ENCODE data around the gene SLC52A1. TPM values are rescaled to one million over a fixed set of nuclear protein-coding genes. Genes with fewer than 3 reads are reported as not detected.

Gene SLC52A1
- total RNA-seq, 1 donor from 2014 or later, result 0.26 TPM

DNA sequence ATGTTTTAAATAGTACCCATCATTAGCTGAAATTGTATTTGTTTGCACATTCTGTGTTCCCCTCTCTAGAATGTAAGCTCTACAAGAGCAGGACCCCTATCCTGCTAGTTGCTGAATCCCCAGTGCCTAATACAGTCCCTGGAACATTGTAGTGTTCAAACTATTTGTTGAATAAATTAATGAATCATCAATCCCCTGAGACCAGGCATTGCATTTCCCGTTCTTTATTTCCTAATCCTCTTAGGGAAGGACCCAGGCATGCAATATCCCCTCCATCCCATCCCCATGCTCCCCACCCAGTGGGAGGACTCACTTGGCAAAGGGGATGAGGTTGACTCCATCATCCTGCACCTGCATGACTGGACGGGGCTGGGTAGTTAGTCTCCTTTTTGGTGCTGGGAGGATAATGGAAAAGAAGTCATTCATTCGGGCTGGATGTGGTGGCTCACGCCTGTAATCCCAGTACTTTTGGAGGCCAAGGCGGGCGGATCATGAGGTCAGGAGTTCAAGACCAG is 41.1 kb downstream of the SLC52A1 start:
- DNase-seq (ENCODE audit: low read depth in 2 of 2), result no peak

DNA sequence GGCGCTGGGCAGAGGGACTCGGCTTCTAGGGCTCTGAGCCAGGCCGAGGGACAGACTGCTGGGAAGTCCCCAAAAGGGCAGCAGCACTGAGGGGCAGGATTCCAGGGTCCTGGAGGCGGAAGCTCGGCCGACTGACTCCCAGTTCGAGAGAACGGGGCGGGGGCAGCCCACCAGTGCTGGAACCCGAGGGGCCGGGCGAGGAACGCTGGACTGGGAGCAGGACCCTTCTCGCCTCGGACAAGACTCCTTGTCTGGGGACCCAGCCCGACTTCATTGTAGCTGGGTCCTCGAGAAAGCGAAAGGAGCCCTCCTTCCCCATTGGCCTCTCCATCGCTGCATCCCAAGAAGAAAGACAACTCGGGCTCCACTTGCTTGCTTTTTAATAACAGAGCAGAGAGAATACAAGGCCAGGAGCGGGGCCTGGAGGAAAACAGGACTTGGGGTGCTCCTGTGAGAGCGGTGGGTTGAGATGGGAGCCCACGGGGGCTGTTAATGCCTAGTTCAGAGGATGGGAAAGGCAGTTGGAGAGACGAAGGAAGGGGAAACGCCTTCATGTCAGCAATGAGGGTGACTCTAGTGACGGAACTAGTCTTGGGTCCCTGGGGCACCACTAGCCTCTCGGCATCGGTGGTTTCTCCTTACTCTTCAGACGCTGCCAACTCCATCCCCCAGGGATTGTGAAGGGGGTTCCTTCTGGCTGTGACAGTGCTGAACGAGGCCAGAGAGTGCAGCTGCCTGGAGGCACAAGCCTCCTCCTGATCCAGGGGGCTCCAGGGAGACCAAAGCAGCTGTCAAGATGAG is 47.3 kb downstream of the SLC52A1 start:
- DNase-seq (ENCODE audit: low read depth in 2 of 2), result no peak

DNA sequence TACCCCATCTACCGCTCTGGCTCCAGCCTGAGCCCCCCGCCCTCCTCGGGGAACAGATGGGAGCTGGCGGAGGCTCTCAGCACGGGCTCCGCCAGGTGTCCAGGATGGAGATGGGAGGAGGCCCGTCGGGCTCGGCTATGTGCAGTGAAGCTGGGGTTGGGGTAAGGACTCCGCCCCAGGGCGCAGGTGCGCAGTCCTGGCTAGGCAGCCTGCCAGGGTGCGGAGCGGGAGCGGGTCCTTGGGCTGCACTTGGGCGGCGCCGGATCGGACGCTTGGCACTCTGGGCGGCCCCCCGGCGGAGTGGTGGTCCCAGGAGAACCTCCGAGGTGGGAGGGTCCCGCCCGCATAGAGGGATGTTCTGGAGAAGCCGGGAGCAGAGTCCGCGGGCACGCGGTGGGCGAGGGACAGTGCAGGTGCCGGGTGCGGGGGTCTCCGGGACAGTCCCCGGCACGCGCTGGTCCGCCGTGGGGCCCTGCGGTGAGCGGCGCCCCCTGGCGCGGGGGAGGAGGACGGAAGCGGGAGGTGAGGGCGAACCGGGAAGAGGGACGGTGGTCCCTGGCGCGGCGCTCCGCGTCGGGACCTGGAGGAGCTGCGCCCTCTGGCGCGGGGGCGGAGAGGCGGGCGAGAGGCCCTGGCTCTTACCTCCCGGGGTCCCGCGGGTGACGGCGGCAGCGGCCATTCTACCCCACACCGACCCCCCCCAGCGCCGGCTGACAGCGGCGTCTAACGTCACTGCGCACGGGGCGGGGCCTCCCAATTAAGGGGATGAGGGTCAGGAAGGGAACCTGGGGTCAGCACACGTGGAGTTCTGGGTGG is 48.1 kb downstream of the SLC52A1 start, which contains the start of gene CAMTA2:
Gene CAMTA2, minus strand, starts transcription at position 725 of the 816 bp plus-strand sequence. CDS start 1,453 bp downstream, outside the sequence.
- DNase-seq (ENCODE audit: low read depth in 2 of 2), result peak; percentile 56 to 89

DNA sequence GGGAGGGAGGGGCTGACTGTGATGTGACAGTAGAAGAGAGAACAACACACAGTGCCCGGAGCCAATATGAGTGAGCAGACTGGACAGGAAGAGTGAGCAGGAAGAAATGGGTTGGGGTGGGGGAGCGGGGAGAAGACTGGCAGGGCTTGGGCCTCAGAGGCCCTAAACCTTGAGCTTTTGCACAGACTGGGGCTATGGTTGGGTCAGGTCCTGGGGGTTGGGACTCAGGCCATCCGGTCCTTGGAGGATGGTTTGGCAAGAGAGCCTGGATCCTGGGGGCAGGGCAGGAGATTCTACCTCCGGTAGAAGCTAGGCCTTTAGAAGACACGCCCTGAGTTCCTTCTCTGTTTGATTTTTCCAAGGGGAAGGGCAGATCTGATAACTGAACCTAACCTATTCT is 48.8 kb downstream of the SLC52A1 start:
- peak; percentile 35 to 69 for DNase-seq (ENCODE audit: low read depth in 2 of 2)

Other genes starting within 250 kb of the SLC52A1 start
- 0.38 and 0.39 TPM in 2 replicates for gene VMO1, start 249.1 kb downstream of the SLC52A1 start, total RNA-seq
- not detected in 2 replicates for gene GLTPD2, start 246.5 kb downstream of the SLC52A1 start, total RNA-seq
- 167 and 224 TPM in 2 replicates for gene PSMB6, start 239.3 kb downstream of the SLC52A1 start, total RNA-seq
- gene PLD2, start 228.3 kb downstream of the SLC52A1 start, total RNA-seq, result 22.6 and 35.4 TPM in 2 replicates
- gene MINK1, start 202.1 kb downstream of the SLC52A1 start, total RNA-seq, result 20.5 and 32.9 TPM in 2 replicates
- gene C17orf107, start 135.9 kb downstream of the SLC52A1 start, total RNA-seq, result 0.39 and 0.76 TPM in 2 replicates
- 0.90 and 1.1 TPM in 2 replicates for gene CHRNE, start 132.3 kb downstream of the SLC52A1 start, total RNA-seq
- not detected in 2 replicates for gene GP1BA, start 103.1 kb downstream of the SLC52A1 start, total RNA-seq
- 47.4 and 62.8 TPM in 2 replicates for gene SLC25A11, start 95.4 kb downstream of the SLC52A1 start, total RNA-seq
- gene RNF167, start 95.2 kb downstream of the SLC52A1 start, total RNA-seq, result 12.5 and 15.8 TPM in 2 replicates
- 450 and 458 TPM in 2 replicates for gene PFN1, start 86.9 kb downstream of the SLC52A1 start, total RNA-seq
- 1.5 and 2.7 TPM in 2 replicates for gene ENO3, start 84.3 kb downstream of the SLC52A1 start, total RNA-seq
- gene SPAG7, start 67.6 kb downstream of the SLC52A1 start, total RNA-seq, result 45.4 and 49.7 TPM in 2 replicates
- gene CAMTA2, start 47.8 kb downstream of the SLC52A1 start, total RNA-seq, result 2.3 and 7.5 TPM in 2 replicates
- gene INCA1, start 37.9 kb downstream of the SLC52A1 start, total RNA-seq, result 0.38 and 0.39 TPM in 2 replicates
- gene KIF1C, start 37.5 kb downstream of the SLC52A1 start, total RNA-seq, result 63.5 and 82.7 TPM in 2 replicates
- 0.77 and 1.3 TPM in 2 replicates for gene ZFP3, start 43.0 kb upstream of the SLC52A1 start, total RNA-seq
- 4.0 and 4.9 TPM in 2 replicates for gene ZNF232, start 76.5 kb upstream of the SLC52A1 start, total RNA-seq
- not detected in 2 replicates for gene USP6, start 80.6 kb upstream of the SLC52A1 start, total RNA-seq
- 1.9 and 2.8 TPM in 2 replicates for gene ZNF594, start 156.4 kb upstream of the SLC52A1 start, total RNA-seq
- not detected in 2 replicates for gene SCIMP, start 199.4 kb upstream of the SLC52A1 start, total RNA-seq
- 28.2 and 32.2 TPM in 2 replicates for gene RABEP1, start 246.9 kb upstream of the SLC52A1 start, total RNA-seq

Data from dermis microvascular lymphatic vessel endothelial cell (primary cell).